A204.1 (cell line): Measurements from ENCODE around the gene ARHGAP26.

Experiments
- FAIRE-seq: peaks from 2 replicates; lab custom pipeline; 2012; peaks lifted over from hg19 to GRCh38; lab: Jason Lieb, UNC

ARHGAP26 gene

DNA sequence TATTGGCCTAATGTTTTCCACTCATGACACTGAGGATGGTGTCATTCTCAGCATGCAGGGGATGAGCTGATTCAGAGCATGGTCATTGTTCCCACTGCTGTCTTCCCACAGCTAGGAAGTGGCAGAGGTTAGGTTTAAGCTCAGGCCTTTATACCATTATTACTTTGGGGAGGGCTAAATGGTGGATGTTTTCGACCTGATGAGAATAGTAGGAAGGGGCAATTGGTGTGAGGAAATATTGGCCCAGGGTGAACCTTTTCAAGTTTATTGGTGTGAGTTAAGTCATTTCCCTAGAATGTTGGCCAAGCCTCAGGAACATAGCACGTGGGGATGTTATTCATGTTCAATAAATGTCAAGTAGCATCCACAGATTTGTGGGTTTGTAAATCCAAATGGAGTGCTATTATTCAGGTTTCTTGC lies 59.6 kb downstream of the ARHGAP26 start:
- FAIRE-seq: no peak

GRCh38 chr5:142830241-142831008 lies 60.2 kb downstream of the ARHGAP26 start:
- no peak for FAIRE-seq

DNA sequence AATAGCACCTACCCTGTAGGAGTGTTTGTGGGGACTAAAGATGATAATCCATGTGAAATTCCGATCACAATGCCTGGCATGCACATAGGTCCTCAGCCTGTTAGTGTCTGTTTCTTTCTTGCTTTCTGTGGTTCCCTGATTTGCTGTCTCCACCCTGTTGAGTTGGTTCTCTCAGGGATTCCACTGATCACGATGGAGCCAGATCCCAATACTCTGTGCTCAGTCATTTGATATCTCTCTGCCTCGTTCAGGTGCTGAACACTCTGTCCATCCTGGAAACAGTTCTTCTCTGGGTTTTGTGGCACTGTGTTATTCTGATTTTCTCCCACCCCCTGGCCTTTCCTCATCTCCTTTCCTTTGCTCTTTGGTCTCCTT lies 60.8 kb downstream of the ARHGAP26 start:
- no peak for FAIRE-seq

GRCh38 chr5:142832263-142832662 lies 62.1 kb downstream of the ARHGAP26 start:
- no peak for FAIRE-seq

- FAIRE-seq: no peak
Measured at GRCh38 chr5:142833517-142834449, 63.6 kb downstream of the ARHGAP26 start.

- no peak for FAIRE-seq
Measured at GRCh38 chr5:142834504-142834903, 64.3 kb downstream of the ARHGAP26 start.

DNA sequence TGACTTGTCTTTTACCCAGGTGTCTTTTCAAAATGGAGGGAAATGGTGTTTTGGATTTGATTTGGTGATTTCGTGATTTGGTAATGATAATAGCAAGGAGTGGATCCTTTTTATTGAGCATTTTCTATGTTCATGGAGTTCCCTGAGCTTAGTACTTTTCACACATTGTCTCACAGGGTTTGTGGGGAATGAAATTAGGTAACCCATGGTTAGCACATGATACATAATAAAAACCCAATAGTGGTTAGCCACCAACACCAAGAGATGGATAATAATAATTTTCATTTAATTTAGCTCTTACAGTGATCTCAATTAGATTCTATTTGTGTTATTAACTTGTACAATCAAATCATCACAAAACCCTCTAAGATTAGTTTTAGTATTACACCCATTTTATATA lies 65.4 kb downstream of the ARHGAP26 start:
- no peak for FAIRE-seq

GRCh38 chr5:142836048-142836447 lies 65.9 kb downstream of the ARHGAP26 start:
- FAIRE-seq: no peak

DNA sequence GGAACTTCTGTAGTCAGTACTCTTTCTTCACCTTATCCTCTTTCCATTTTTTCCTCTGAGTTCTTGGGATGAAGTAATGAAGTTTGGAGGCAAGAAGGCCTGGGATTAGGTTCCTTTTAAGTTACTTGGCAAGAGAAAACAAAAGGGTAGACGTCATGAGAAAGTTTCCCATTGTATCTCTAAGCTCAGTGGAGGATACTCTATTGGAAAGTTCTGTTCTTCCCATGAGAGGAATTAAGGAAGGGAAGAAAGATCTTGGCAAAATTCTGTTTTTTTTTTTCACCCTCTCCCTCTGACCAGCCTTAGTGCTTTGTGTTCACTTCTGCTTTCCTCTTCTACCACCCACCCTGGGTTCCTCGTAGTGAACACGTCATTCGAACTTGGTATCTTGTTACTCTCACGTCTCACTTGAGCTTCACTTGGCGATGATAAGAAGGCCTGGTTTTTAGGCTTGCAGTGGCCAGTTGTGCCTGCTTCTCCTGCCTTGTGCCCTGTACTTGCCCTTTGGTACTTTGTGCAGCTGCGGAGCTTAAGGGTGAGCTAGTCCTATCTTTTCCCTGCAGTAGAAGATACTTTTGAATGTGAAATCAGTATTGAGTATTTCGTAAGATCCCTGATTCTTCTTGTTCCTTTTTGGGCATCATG lies 67.0 kb downstream of the ARHGAP26 start:
- FAIRE-seq: no peak

DNA sequence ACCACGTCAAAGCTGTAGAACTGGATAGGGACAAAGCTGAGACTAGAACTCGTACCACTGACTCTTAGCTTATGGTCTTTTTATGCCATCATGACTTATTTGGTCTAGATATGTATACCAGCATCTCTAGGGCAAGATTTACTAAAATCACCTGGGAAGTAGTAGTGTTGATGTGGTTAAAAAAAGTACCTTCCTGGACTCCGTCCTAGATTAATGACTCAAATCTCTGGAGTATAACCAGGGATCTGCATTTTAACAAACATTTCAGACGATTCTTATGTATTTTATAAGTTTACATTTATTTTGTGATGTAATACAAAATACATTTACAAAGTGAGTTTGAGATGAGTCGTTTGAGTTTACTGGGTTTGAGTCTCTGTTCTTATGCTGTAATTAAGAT lies 68.7 kb downstream of the ARHGAP26 start:
- no peak for FAIRE-seq

DNA sequence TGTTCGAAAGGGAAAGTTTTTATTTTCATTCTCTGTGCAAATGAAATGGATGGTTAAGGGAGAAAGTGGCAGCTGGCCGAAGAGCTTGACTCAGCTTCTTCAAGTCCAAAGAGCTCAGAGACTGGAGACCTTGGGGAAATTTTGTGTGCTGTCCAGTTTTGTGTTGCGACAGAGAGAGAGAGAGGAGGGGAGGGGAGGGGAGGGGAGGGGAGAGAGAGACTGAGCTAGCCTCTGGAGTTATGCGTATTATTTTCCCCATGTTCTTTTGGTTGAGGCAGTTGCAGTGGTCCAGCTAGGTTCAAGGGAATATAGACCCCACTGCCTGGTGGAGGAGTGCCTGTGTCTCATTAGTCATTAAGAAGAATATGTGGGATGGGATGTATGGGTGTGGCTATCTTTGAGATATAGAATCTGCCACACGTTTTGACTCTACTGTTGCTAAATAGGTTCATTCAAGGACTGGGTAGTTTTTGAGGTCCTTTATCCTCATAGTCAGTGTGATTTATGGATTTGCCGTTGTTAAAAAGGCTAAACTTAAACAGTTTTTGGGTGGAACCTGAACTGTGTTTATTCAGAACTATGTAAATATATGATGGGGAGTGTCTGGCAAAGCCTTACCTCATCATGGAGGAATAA lies 69.7 kb downstream of the ARHGAP26 start:
- no peak for FAIRE-seq

- no peak for FAIRE-seq
Measured at GRCh38 chr5:142840575-142840974, 70.4 kb downstream of the ARHGAP26 start.

GRCh38 chr5:142841511-142842265 lies 71.5 kb downstream of the ARHGAP26 start:
- no peak for FAIRE-seq

GRCh38 chr5:142842994-142843905 lies 73.1 kb downstream of the ARHGAP26 start:
- FAIRE-seq: no peak

DNA sequence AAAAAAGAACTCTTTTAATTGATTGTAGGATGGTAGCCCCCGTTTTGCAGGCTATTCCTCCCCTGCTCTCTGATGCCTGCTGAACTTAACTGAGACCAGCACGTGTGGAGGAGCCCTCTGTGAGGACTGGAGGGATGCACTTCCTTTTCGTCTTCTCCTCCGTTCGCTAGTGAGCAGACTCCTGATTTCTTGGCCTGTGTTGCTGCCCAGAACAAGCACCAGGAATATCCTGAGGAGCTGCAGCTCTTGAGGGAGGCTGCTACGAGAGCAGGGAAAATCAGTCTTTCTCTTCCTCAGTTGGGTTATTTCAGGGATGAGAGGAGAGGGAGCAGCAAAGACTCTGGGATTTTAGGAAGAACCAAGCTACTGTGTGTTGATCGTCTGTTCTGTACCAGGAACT lies 74.7 kb downstream of the ARHGAP26 start:
- FAIRE-seq: no peak

DNA sequence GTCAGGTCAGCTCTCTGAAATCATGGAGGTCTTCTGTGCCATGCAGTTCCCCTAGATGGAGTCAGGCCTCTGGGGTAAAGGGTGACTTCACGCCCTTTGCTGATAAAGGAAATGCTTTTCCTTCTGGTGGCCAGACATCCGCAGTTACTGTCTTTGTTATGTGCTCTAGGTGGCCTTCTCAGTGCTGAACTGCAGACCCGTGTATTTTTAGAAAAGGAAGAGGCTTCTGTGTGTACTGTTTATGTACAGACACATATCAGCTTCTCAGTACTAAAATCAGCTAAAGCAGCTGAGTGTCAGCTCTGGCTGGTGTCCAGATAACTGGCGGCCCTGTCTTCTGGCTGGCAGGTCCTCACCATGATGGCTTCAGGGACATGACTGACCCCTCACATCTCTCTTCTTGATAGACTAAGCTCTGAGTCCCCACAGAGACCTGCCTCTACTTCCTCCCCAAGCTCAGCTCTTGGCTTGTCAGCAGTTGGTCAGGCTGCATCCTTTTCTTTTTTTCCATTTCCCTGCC lies 75.3 kb downstream of the ARHGAP26 start:
- FAIRE-seq: no peak

GRCh38 chr5:142845954-142846398 lies 75.8 kb downstream of the ARHGAP26 start:
- FAIRE-seq: no peak

DNA sequence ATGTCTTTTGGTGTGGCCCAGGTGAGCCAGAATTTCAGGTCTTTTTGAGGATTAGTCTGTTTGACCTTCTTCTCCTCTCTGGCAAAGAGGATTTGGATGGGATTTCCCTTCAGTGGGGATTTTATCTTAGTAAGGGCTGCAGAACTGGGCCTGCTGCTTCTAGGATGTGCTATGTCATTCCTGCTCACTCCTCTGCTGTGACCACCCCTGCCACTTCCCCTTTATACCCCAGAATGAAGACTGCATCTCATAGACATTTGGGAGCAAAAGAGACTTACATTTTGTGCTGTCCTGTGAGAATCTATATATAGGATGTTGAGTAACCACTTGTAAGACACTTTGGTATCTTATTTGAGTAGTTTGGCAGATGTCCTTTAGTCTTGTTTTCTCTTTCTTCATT lies 76.2 kb downstream of the ARHGAP26 start:
- FAIRE-seq: no peak

- no peak for FAIRE-seq
Measured at GRCh38 chr5:142847898-142848790, 78.0 kb downstream of the ARHGAP26 start.
